GM23338 (cell line): ENCODE results near the gene PRDM10.

Experiments used
- CTCF ChIP-seq, 2 experiments: fragments of 200-600 bp in 1 of 2; sonication (generic) in 1 of 2; conservative IDR thresholded peaks; 2 replicates each; pipeline versions ENCODE4 v1.5.1 to v1.6.1; 2016 to 2017; ENCODE audit warnings: antibody characterized with exemption in 2 of 2, low read depth in 2 of 2, mild to moderate bottlenecking in 2 of 2, moderate library complexity in 1 of 2
- EZH2 ChIP-seq: fragments of 200-600 bp; sonication (generic); IDR thresholded peaks from one replicate; pipeline ENCODE4 v1.8.0; 2017; ENCODE audit warnings: antibody characterized with exemption, mild to moderate bottlenecking, low read depth; ENCODE audit not compliant: unreplicated experiment

- TF ChIP-seq CTCF (conservative IDR thresholded peaks at IDR 0.05; ENCODE audit: low read depth in 2 of 2) (no peak), EZH2 (no peak)
Observed at GRCh38 chr11:130034236-130034635, 31.6 kb upstream of the PRDM10 start.
